Ascending aorta (tissue), 2 donors: ENCODE data around the gene FMO2. TPM values are rescaled to one million over a fixed set of nuclear protein-coding genes. Genes with fewer than 3 reads are reported as not detected.

Experiments used
- DNase-seq, 2 donors: peaks; one replicate each; pipeline ENCODE4 v3.0.0-alpha.2; 2019; ENCODE audit warnings: low spot score in 2 of 2
- H3K27ac ChIP-seq, 2 donors: fragments of 200-600 bp; sonication (generic); one replicate each; pipeline ENCODE4 v1.5.1; 2016 to 2017; ENCODE audit warnings: mild to moderate bottlenecking in 1 of 2
- H3K27me3 ChIP-seq: fragments of 200-600 bp; sonication (generic); one replicate; pipeline ENCODE4 v1.5.1; 2017
- H3K36me3 ChIP-seq, 2 donors: fragments of 200-600 bp; sonication (generic); one replicate each; pipeline ENCODE4 v1.5.1; 2016
- H3K4me1 ChIP-seq, 2 donors: fragments of 200-600 bp; sonication (generic); one replicate each; pipeline ENCODE4 v1.5.1; 2016 to 2017; ENCODE audit warnings: mild to moderate bottlenecking in 1 of 2
- H3K4me3 ChIP-seq, 2 donors: fragments of 200-600 bp; sonication (generic); one replicate each; pipeline ENCODE4 v1.5.1; 2016 to 2017; ENCODE audit warnings: mild to moderate bottlenecking in 1 of 2
- H3K9me3 ChIP-seq, 2 donors: fragments of 200-600 bp; sonication (generic); one replicate each; pipeline ENCODE4 v1.5.1; 2016
- CTCF ChIP-seq, 3 experiments: fragments of 200-600 bp in 2 of 3; fragments of 450-650 bp in 1 of 3; sonication (generic) in 2 of 3; IDR thresholded peaks; one replicate each; pipeline ENCODE4 v1.5.1; 2016 to 2019; ENCODE audit warnings: antibody characterized with exemption in 3 of 3, mild to moderate bottlenecking in 1 of 3, moderate library complexity in 1 of 3
- intact Hi-C: fragments of 100-400 bp; cut with DNase I; formaldehyde crosslinking; loops from one replicate; pipeline ENCODE4 v1.15.1; 2023
- total RNA-seq: library from RNA; depleted of rRNA; stranded (reverse); fragments of >200 nt; gene quantifications from one replicate; pipeline ENCODE4 v1.1.0, GENCODE V29; 2016

Gene FMO2
- total RNA-seq, 1 donor from 2014 or later, result 90.3 TPM

- intact Hi-C loops, result no loop called here
- H3K27ac ChIP-seq, result no peak overlapping the region
These were observed 73.8 kb downstream of the FMO2 start for GRCh38 chr1:171258943-171259342.

More at GRCh38 chr1:171258943-171259342, 73.8 kb downstream of the FMO2 start:
- no peak for TF ChIP-seq CTCF (IDR thresholded peaks at IDR 0.05)
- H3K4me3 ChIP-seq, result no peak overlapping the region
- H3K36me3 ChIP-seq, result no peaks in the 10 kb centered on the region
- H3K9me3 ChIP-seq, result no peaks in the 10 kb centered on the region
- no peak for DNase-seq
- H3K27me3 ChIP-seq, result no peaks in the 10 kb centered on the region
- peaks cover 0 to 2% of the 10 kb centered on the region in 2 donors for H3K4me1 ChIP-seq

Other genes starting within 250 kb of the FMO2 start
- not detected for gene MROH9, start 249.8 kb upstream of the FMO2 start, total RNA-seq
- gene FMO3, start 94.4 kb upstream of the FMO2 start, total RNA-seq, result 6.0 TPM
- not detected for gene FMO1, start 63.2 kb downstream of the FMO2 start, total RNA-seq
- gene FMO4, start 128.9 kb downstream of the FMO2 start, total RNA-seq, result 30.1 TPM